GM23338 (cell line): Measurements from ENCODE around the gene DNAAF8.

Experiments used
- CREB1 ChIP-seq: fragments of 250-450 bp; sonication (Bioruptor Pico); IDR thresholded peaks from 2 replicates; pipeline ENCODE4 v1.5.0; 2020; ENCODE audit warnings: low read depth, mild to moderate bottlenecking, moderate library complexity
- EZH2 ChIP-seq: fragments of 200-600 bp; sonication (generic); IDR thresholded peaks from one replicate; pipeline ENCODE4 v1.8.0; 2017; ENCODE audit warnings: antibody characterized with exemption, mild to moderate bottlenecking, low read depth; ENCODE audit not compliant: unreplicated experiment
- EZH2phosphoT487 ChIP-seq: fragments of 200-600 bp; sonication (generic); IDR thresholded peaks from one replicate; pipeline ENCODE4 v1.8.1; 2018; ENCODE audit warnings: antibody characterized with exemption; ENCODE audit not compliant: unreplicated experiment
- JUNB ChIP-seq: IDR thresholded peaks from one replicate; pipeline ENCODE4 v1.6.1; 2016; ENCODE audit warnings: antibody characterized with exemption; ENCODE audit not compliant: unreplicated experiment
- NANOG ChIP-seq: IDR thresholded peaks from 2 replicates; pipeline ENCODE4 v1.6.1; 2016; ENCODE audit warnings: antibody characterized with exemption, borderline replicate concordance
- POLR2AphosphoS5 ChIP-seq: IDR thresholded peaks from 2 replicates; pipeline ENCODE4 v1.6.1; 2016; ENCODE audit warnings: antibody characterized with exemption, low read depth
- ZNF331 ChIP-seq: fragments of 250-450 bp; sonication (Bioruptor Pico); IDR thresholded peaks from 2 replicates; pipeline ENCODE4 v1.5.0; 2020; ENCODE audit warnings: low read depth, mild to moderate bottlenecking, moderate library complexity
- TF ChIP-seq, protein P1 (sequence below), 2 experiments: fragments of 200-600 bp in 1 of 2; sonication (generic) in 1 of 2; conservative IDR thresholded peaks; 2 replicates each; pipeline versions ENCODE4 v1.5.1 to v1.6.1; 2016 to 2017; ENCODE audit warnings: antibody characterized with exemption in 2 of 2, low read depth in 2 of 2, mild to moderate bottlenecking in 2 of 2, moderate library complexity in 1 of 2
- TF ChIP-seq, protein P2 (sequence below): IDR thresholded peaks from one replicate; pipeline ENCODE4 v1.6.1; 2018; ENCODE audit warnings: antibody characterized with exemption; ENCODE audit not compliant: unreplicated experiment
- TF ChIP-seq, protein P3 (sequence below): IDR thresholded peaks from 2 replicates; pipeline ENCODE4 v1.6.1; 2016; ENCODE audit warnings: antibody characterized with exemption
- TF ChIP-seq, protein P4 (sequence below): fragments of 250-450 bp; sonication (Bioruptor Pico); IDR thresholded peaks from 2 replicates; pipeline ENCODE4 v1.5.0; 2020; ENCODE audit warnings: mild to moderate bottlenecking, moderate library complexity

DNA sequence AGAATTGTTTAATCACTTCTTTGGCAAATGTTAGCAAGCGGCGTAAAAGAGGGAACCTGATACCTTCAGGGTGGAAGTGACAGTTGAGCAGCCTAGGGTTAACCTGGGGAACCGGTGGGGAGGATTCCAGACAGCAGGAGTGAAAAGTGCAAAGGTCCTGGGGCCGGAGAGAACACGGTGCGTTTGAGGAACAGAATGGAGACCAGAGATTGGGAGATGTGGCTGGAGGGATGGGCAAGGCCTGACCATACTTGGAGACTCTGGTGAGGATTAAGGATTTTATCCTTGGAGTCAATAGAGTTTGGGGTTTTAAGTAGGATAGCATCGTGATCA lies 34.9 kb downstream of the DNAAF8 start:
- TF ChIP-seq POLR2AphosphoS5 (no peak), CREB1 (no peak), JUNB (no peak), ZNF331 (CRISPR knock-in tag) (no peak), EZH2 (no peak), EZH2phosphoT487 (no peak), NANOG (no peak)
- TF ChIP-seq, protein P1, sequence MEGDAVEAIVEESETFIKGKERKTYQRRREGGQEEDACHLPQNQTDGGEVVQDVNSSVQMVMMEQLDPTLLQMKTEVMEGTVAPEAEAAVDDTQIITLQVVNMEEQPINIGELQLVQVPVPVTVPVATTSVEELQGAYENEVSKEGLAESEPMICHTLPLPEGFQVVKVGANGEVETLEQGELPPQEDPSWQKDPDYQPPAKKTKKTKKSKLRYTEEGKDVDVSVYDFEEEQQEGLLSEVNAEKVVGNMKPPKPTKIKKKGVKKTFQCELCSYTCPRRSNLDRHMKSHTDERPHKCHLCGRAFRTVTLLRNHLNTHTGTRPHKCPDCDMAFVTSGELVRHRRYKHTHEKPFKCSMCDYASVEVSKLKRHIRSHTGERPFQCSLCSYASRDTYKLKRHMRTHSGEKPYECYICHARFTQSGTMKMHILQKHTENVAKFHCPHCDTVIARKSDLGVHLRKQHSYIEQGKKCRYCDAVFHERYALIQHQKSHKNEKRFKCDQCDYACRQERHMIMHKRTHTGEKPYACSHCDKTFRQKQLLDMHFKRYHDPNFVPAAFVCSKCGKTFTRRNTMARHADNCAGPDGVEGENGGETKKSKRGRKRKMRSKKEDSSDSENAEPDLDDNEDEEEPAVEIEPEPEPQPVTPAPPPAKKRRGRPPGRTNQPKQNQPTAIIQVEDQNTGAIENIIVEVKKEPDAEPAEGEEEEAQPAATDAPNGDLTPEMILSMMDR (conservative IDR thresholded peaks at IDR 0.05; ENCODE audit: low read depth in 2 of 2): no peak
- TF ChIP-seq, protein P2, sequence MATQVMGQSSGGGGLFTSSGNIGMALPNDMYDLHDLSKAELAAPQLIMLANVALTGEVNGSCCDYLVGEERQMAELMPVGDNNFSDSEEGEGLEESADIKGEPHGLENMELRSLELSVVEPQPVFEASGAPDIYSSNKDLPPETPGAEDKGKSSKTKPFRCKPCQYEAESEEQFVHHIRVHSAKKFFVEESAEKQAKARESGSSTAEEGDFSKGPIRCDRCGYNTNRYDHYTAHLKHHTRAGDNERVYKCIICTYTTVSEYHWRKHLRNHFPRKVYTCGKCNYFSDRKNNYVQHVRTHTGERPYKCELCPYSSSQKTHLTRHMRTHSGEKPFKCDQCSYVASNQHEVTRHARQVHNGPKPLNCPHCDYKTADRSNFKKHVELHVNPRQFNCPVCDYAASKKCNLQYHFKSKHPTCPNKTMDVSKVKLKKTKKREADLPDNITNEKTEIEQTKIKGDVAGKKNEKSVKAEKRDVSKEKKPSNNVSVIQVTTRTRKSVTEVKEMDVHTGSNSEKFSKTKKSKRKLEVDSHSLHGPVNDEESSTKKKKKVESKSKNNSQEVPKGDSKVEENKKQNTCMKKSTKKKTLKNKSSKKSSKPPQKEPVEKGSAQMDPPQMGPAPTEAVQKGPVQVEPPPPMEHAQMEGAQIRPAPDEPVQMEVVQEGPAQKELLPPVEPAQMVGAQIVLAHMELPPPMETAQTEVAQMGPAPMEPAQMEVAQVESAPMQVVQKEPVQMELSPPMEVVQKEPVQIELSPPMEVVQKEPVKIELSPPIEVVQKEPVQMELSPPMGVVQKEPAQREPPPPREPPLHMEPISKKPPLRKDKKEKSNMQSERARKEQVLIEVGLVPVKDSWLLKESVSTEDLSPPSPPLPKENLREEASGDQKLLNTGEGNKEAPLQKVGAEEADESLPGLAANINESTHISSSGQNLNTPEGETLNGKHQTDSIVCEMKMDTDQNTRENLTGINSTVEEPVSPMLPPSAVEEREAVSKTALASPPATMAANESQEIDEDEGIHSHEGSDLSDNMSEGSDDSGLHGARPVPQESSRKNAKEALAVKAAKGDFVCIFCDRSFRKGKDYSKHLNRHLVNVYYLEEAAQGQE: no peak
- TF ChIP-seq, protein P3, sequence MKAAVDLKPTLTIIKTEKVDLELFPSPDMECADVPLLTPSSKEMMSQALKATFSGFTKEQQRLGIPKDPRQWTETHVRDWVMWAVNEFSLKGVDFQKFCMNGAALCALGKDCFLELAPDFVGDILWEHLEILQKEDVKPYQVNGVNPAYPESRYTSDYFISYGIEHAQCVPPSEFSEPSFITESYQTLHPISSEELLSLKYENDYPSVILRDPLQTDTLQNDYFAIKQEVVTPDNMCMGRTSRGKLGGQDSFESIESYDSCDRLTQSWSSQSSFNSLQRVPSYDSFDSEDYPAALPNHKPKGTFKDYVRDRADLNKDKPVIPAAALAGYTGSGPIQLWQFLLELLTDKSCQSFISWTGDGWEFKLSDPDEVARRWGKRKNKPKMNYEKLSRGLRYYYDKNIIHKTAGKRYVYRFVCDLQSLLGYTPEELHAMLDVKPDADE: no peak
- TF ChIP-seq, protein P4, sequence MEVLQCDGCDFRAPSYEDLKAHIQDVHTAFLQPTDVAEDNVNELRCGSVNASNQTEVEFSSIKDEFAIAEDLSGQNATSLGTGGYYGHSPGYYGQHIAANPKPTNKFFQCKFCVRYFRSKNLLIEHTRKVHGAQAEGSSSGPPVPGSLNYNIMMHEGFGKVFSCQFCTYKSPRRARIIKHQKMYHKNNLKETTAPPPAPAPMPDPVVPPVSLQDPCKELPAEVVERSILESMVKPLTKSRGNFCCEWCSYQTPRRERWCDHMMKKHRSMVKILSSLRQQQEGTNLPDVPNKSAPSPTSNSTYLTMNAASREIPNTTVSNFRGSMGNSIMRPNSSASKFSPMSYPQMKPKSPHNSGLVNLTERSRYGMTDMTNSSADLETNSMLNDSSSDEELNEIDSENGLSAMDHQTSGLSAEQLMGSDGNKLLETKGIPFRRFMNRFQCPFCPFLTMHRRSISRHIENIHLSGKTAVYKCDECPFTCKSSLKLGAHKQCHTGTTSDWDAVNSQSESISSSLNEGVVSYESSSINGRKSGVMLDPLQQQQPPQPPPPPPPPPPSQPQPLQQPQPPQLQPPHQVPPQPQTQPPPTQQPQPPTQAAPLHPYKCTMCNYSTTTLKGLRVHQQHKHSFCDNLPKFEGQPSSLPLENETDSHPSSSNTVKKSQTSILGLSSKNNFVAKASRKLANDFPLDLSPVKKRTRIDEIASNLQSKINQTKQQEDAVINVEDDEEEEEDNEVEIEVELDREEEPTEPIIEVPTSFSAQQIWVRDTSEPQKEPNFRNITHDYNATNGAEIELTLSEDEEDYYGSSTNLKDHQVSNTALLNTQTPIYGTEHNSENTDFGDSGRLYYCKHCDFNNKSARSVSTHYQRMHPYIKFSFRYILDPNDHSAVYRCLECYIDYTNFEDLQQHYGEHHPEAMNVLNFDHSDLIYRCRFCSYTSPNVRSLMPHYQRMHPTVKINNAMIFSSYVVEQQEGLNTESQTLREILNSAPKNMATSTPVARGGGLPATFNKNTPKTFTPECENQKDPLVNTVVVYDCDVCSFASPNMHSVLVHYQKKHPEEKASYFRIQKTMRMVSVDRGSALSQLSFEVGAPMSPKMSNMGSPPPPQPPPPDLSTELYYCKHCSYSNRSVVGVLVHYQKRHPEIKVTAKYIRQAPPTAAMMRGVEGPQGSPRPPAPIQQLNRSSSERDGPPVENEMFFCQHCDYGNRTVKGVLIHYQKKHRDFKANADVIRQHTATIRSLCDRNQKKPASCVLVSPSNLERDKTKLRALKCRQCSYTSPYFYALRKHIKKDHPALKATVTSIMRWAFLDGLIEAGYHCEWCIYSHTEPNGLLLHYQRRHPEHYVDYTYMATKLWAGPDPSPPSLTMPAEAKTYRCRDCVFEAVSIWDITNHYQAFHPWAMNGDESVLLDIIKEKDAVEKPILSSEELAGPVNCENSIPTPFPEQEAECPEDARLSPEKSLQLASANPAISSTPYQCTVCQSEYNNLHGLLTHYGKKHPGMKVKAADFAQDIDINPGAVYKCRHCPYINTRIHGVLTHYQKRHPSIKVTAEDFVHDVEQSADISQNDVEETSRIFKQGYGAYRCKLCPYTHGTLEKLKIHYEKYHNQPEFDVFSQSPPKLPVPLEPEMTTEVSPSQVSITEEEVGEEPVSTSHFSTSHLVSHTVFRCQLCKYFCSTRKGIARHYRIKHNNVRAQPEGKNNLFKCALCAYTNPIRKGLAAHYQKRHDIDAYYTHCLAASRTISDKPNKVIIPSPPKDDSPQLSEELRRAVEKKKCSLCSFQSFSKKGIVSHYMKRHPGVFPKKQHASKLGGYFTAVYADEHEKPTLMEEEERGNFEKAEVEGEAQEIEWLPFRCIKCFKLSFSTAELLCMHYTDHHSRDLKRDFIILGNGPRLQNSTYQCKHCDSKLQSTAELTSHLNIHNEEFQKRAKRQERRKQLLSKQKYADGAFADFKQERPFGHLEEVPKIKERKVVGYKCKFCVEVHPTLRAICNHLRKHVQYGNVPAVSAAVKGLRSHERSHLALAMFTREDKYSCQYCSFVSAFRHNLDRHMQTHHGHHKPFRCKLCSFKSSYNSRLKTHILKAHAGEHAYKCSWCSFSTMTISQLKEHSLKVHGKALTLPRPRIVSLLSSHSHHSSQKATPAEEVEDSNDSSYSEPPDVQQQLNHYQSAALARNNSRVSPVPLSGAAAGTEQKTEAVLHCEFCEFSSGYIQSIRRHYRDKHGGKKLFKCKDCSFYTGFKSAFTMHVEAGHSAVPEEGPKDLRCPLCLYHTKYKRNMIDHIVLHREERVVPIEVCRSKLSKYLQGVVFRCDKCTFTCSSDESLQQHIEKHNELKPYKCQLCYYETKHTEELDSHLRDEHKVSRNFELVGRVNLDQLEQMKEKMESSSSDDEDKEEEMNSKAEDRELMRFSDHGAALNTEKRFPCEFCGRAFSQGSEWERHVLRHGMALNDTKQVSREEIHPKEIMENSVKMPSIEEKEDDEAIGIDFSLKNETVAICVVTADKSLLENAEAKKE: no peak
